HEK293 (cell line): ENCODE results near the gene STYXL1.

ENCODE experiments used
- CTCF ChIA-PET: fragments of 350-600 bp; formaldehyde crosslinking; extraction: SDS; loops from one replicate; lab custom pipeline; 2021; ENCODE audit warnings: antibody characterized with exemption; lab: Yijun Ruan, JAX
- POLR2A ChIA-PET: fragments of 300-600 bp; formaldehyde crosslinking; extraction: SDS; loops from one replicate; lab custom pipeline; 2020; ENCODE audit warnings: antibody characterized with exemption, inconsistent platforms; lab: Yijun Ruan, JAX
- H3K27ac ChIP-seq: fragments of 200-500 bp; sonication (Bioruptor generic); 2 replicates; pipeline ENCODE4 v1.5.1; 2014; ENCODE audit warnings: low read depth, low read length, control low read depth, inconsistent platforms; ENCODE audit errors: extremely low read depth
- H3K36me3 ChIP-seq, 2 experiments: fragments of 200-500 bp in 1 of 2; sonication (Bioruptor generic) in 1 of 2; 1 replicate in 1 of 2; 2 replicates in 1 of 2; pipeline ENCODE4 v1.5.1; 2014 to 2017; ENCODE audit warnings: inconsistent platforms in 2 of 2, low read length in 2 of 2; ENCODE audit not compliant: control insufficient read depth in 2 of 2, insufficient read depth in 1 of 2
- H3K4me1 ChIP-seq: fragments of 200-500 bp; sonication (Bioruptor generic); 2 replicates; pipeline ENCODE4 v1.5.1; 2014; ENCODE audit warnings: mild to moderate bottlenecking, low read length, inconsistent platforms; ENCODE audit not compliant: control insufficient read depth, insufficient read depth
- H3K4me3 ChIP-seq: 2 replicates; pipeline ENCODE4 v1.5.1; 2011; ENCODE audit warnings: low read depth, mild to moderate bottlenecking, control low read depth, low read length, moderate library complexity
- H3K9me3 ChIP-seq: fragments of 200-500 bp; sonication (Bioruptor generic); 2 replicates; pipeline ENCODE4 v1.5.1; 2014; ENCODE audit warnings: low read depth, low read length, inconsistent platforms; ENCODE audit not compliant: control insufficient read depth, insufficient read depth
- AEBP2 ChIP-seq: fragments of 450-650 bp; formaldehyde crosslinking; IDR thresholded peaks from 2 replicates; pipeline ENCODE4 v1.5.1; 2016; ENCODE audit warnings: missing biosample characterization, missing genetic modification characterization, borderline replicate concordance
- OVOL3 ChIP-seq: fragments of 450-650 bp; formaldehyde crosslinking; IDR thresholded peaks from 2 replicates; pipeline ENCODE4 v1.5.1; 2016; ENCODE audit warnings: missing biosample characterization, missing genetic modification characterization
- SCRT1 ChIP-seq: fragments of 450-650 bp; formaldehyde crosslinking; IDR thresholded peaks from 2 replicates; pipeline ENCODE4 v1.5.1; 2016; ENCODE audit warnings: missing biosample characterization, missing genetic modification characterization, borderline replicate concordance
- SCRT2 ChIP-seq: fragments of 450-650 bp; formaldehyde crosslinking; IDR thresholded peaks from 2 replicates; pipeline ENCODE4 v1.5.1; 2016; ENCODE audit warnings: missing biosample characterization, missing genetic modification characterization
- ZBTB6 ChIP-seq: fragments of 450-650 bp; formaldehyde crosslinking; IDR thresholded peaks from 2 replicates; pipeline ENCODE4 v1.5.1; 2017; ENCODE audit warnings: missing biosample characterization, missing genetic modification characterization
- ZFP3 ChIP-seq: fragments of 450-650 bp; formaldehyde crosslinking; IDR thresholded peaks from 2 replicates; pipeline ENCODE4 v1.5.1; 2016; ENCODE audit warnings: low read depth, missing biosample characterization, missing genetic modification characterization
- ZNF157 ChIP-seq: fragments of 450-650 bp; formaldehyde crosslinking; IDR thresholded peaks from 2 replicates; pipeline ENCODE4 v1.5.1; 2016; ENCODE audit warnings: missing biosample characterization, missing genetic modification characterization
- ZNF274 ChIP-seq, 2 experiments: fragments of 200-500 bp in 1 of 2; fragments of 450-650 bp in 1 of 2; sonication (Bioruptor generic) in 1 of 2; formaldehyde crosslinking in 1 of 2; IDR thresholded peaks; 2 replicates each; pipeline versions ENCODE4 v1.5.1 to v1.6.1; 2014 to 2016; ENCODE audit warnings: borderline replicate concordance in 1 of 2, inconsistent platforms in 1 of 2, low read length in 1 of 2, missing biosample characterization in 1 of 2, missing genetic modification characterization in 1 of 2
- ZNF292 ChIP-seq: fragments of 450-650 bp; formaldehyde crosslinking; IDR thresholded peaks from 2 replicates; pipeline ENCODE4 v1.5.1; 2016; ENCODE audit warnings: low read depth, missing biosample characterization, missing genetic modification characterization, borderline replicate concordance
- ZNF324 ChIP-seq: fragments of 450-650 bp; formaldehyde crosslinking; IDR thresholded peaks from 2 replicates; pipeline ENCODE4 v1.5.1; 2016; ENCODE audit warnings: missing biosample characterization, missing genetic modification characterization
- ZNF335 ChIP-seq: fragments of 450-650 bp; formaldehyde crosslinking; conservative IDR thresholded peaks from 2 replicates; pipeline ENCODE4 v1.5.1; 2016; ENCODE audit warnings: missing biosample characterization, missing genetic modification characterization
- ZNF37A ChIP-seq: fragments of 450-650 bp; IDR thresholded peaks from 2 replicates; pipeline ENCODE4 v1.5.1; 2018; ENCODE audit warnings: missing biosample characterization, missing genetic modification characterization
- ZNF423 ChIP-seq: fragments of 450-650 bp; formaldehyde crosslinking; IDR thresholded peaks from 2 replicates; pipeline ENCODE4 v1.5.1; 2016; ENCODE audit warnings: missing biosample characterization, missing genetic modification characterization
- ZNF433 ChIP-seq: fragments of 450-650 bp; formaldehyde crosslinking; IDR thresholded peaks from 2 replicates; pipeline ENCODE4 v1.5.1; 2016; ENCODE audit warnings: missing biosample characterization, missing genetic modification characterization, low read depth
- ZNF571 ChIP-seq: fragments of 450-650 bp; formaldehyde crosslinking; IDR thresholded peaks from 2 replicates; pipeline ENCODE4 v1.5.0; 2017; ENCODE audit warnings: missing biosample characterization, missing genetic modification characterization
- ZNF654 ChIP-seq: fragments of 450-650 bp; formaldehyde crosslinking; IDR thresholded peaks from 2 replicates; pipeline ENCODE4 v1.5.1; 2016; ENCODE audit warnings: low read depth, missing biosample characterization, missing genetic modification characterization
- ZNF704 ChIP-seq: fragments of 450-650 bp; formaldehyde crosslinking; IDR thresholded peaks from 2 replicates; pipeline ENCODE4 v1.5.1; 2016; ENCODE audit warnings: missing biosample characterization, missing genetic modification characterization
- TF ChIP-seq, protein P1 (sequence below): fragments of 450-650 bp; formaldehyde crosslinking; IDR thresholded peaks from 2 replicates; pipeline ENCODE4 v1.5.1; 2016; ENCODE audit warnings: missing biosample characterization, missing genetic modification characterization
- TF ChIP-seq, protein P2 (sequence below): fragments of 450-650 bp; formaldehyde crosslinking; IDR thresholded peaks from 2 replicates; pipeline ENCODE4 v1.5.1; 2017; ENCODE audit warnings: missing biosample characterization, mild to moderate bottlenecking, missing genetic modification characterization, moderate library complexity
- TF ChIP-seq, protein P3 (sequence below): fragments of 450-650 bp; formaldehyde crosslinking; IDR thresholded peaks from 2 replicates; pipeline ENCODE4 v1.5.1; 2017; ENCODE audit warnings: missing biosample characterization, missing genetic modification characterization
- TF ChIP-seq, protein P4 (sequence below): fragments of 450-650 bp; formaldehyde crosslinking; IDR thresholded peaks from 2 replicates; pipeline ENCODE4 v1.5.1; 2016; ENCODE audit warnings: missing biosample characterization, missing genetic modification characterization

STYXL1 gene

GRCh38 chr7:76020031-76020714, 27.6 kb downstream of the STYXL1 start:
- Histone ChIP-seq H3K36me3 (peaks cover 26 to 33% of the 10 kb centered on the region in 2 experiments; a peak in 2 of 3 replicates), H3K9me3 (no peaks in the 10 kb centered on the region), H3K27ac (no peak overlapping the region), H3K4me1 (no peaks in the 10 kb centered on the region), H3K4me3 (no peak overlapping the region)
- POLR2A ChIA-PET = interaction anchor here (0.6 to 2.2 kb wide), 6 partner anchors 15 to 154 kb away, joined by 5 to 9 read pairs (median 6); partner anchors contain the start of genes MDH2, POR and STYXL1
- CTCF ChIA-PET = interaction anchor here (0.6 to 4.7 kb wide), 35 partner anchors 10 to 424 kb away, joined by 3 to 86 read pairs (median 4); partner anchors contain the start of genes MDH2 and STYXL1
- TF ChIP-seq SCRT1 (tag by site-specific recombination) (peak; percentile 72; the same call in 1 of the 2 replicates), ZNF37A (tag by site-specific recombination) (no peak), ZNF704 (no peak), AEBP2 (tag by site-specific recombination) (no peak), ZNF423 (tag by site-specific recombination) (peak; percentile 41; the same call in 1 of the 2 replicates), ZBTB6 (tag by site-specific recombination) (no peak), SCRT2 (tag by site-specific recombination) (peak; percentile 76), OVOL3 (tag by site-specific recombination) (no peak), ZNF157 (tag by site-specific recombination) (no peak), ZNF324 (tag by site-specific recombination) (no peak), ZNF335 (no peak), ZNF571 (tag by site-specific recombination) (no peak), ZFP3 (no peak), ZNF433 (tag by site-specific recombination) (no peak), ZNF292 (tag by site-specific recombination) (no peak), ZNF654 (peak; percentile 74), ZNF274 (IDR thresholded peaks at IDR 0.05; ENCODE audit: low read length) (no peak), ZNF274 (tag by site-specific recombination; IDR thresholded peaks at IDR 0.05; ENCODE audit: borderline replicate concordance) (no peak)
- TF ChIP-seq, protein P1, sequence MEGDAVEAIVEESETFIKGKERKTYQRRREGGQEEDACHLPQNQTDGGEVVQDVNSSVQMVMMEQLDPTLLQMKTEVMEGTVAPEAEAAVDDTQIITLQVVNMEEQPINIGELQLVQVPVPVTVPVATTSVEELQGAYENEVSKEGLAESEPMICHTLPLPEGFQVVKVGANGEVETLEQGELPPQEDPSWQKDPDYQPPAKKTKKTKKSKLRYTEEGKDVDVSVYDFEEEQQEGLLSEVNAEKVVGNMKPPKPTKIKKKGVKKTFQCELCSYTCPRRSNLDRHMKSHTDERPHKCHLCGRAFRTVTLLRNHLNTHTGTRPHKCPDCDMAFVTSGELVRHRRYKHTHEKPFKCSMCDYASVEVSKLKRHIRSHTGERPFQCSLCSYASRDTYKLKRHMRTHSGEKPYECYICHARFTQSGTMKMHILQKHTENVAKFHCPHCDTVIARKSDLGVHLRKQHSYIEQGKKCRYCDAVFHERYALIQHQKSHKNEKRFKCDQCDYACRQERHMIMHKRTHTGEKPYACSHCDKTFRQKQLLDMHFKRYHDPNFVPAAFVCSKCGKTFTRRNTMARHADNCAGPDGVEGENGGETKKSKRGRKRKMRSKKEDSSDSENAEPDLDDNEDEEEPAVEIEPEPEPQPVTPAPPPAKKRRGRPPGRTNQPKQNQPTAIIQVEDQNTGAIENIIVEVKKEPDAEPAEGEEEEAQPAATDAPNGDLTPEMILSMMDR (tag by site-specific recombination) = peak; percentile 69; the same call in 1 of the 2 replicates
- TF ChIP-seq, protein P2, sequence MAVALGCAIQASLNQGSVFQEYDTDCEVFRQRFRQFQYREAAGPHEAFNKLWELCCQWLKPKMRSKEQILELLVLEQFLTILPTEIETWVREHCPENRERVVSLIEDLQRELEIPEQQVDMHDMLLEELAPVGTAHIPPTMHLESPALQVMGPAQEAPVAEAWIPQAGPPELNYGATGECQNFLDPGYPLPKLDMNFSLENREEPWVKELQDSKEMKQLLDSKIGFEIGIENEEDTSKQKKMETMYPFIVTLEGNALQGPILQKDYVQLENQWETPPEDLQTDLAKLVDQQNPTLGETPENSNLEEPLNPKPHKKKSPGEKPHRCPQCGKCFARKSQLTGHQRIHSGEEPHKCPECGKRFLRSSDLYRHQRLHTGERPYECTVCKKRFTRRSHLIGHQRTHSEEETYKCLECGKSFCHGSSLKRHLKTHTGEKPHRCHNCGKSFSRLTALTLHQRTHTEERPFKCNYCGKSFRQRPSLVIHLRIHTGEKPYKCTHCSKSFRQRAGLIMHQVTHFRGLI (tag by site-specific recombination) = no peak
- TF ChIP-seq, protein P3, sequence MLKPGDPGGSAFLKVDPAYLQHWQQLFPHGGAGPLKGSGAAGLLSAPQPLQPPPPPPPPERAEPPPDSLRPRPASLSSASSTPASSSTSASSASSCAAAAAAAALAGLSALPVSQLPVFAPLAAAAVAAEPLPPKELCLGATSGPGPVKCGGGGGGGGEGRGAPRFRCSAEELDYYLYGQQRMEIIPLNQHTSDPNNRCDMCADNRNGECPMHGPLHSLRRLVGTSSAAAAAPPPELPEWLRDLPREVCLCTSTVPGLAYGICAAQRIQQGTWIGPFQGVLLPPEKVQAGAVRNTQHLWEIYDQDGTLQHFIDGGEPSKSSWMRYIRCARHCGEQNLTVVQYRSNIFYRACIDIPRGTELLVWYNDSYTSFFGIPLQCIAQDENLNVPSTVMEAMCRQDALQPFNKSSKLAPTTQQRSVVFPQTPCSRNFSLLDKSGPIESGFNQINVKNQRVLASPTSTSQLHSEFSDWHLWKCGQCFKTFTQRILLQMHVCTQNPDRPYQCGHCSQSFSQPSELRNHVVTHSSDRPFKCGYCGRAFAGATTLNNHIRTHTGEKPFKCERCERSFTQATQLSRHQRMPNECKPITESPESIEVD (tag by site-specific recombination) = no peak
- TF ChIP-seq, protein P4, sequence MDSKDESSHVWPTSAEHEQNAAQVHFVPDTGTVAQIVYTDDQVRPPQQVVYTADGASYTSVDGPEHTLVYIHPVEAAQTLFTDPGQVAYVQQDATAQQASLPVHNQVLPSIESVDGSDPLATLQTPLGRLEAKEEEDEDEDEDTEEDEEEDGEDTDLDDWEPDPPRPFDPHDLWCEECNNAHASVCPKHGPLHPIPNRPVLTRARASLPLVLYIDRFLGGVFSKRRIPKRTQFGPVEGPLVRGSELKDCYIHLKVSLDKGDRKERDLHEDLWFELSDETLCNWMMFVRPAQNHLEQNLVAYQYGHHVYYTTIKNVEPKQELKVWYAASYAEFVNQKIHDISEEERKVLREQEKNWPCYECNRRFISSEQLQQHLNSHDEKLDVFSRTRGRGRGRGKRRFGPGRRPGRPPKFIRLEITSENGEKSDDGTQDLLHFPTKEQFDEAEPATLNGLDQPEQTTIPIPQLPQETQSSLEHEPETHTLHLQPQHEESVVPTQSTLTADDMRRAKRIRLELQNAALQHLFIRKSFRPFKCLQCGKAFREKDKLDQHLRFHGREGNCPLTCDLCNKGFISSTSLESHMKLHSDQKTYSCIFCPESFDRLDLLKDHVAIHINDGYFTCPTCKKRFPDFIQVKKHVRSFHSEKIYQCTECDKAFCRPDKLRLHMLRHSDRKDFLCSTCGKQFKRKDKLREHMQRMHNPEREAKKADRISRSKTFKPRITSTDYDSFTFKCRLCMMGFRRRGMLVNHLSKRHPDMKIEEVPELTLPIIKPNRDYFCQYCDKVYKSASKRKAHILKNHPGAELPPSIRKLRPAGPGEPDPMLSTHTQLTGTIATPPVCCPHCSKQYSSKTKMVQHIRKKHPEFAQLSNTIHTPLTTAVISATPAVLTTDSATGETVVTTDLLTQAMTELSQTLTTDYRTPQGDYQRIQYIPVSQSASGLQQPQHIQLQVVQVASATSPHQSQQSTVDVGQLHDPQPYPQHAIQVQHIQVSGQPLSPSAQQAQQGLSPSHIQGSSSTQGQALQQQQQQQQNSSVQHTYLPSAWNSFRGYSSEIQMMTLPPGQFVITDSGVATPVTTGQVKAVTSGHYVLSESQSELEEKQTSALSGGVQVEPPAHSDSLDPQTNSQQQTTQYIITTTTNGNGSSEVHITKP (tag by site-specific recombination) = no peak
